ENCODE data around the gene CDK11B.
A peak's percentile ranks its signal among the peaks of the same experiment; 100 is the strongest.

CDK11B gene

DNA sequence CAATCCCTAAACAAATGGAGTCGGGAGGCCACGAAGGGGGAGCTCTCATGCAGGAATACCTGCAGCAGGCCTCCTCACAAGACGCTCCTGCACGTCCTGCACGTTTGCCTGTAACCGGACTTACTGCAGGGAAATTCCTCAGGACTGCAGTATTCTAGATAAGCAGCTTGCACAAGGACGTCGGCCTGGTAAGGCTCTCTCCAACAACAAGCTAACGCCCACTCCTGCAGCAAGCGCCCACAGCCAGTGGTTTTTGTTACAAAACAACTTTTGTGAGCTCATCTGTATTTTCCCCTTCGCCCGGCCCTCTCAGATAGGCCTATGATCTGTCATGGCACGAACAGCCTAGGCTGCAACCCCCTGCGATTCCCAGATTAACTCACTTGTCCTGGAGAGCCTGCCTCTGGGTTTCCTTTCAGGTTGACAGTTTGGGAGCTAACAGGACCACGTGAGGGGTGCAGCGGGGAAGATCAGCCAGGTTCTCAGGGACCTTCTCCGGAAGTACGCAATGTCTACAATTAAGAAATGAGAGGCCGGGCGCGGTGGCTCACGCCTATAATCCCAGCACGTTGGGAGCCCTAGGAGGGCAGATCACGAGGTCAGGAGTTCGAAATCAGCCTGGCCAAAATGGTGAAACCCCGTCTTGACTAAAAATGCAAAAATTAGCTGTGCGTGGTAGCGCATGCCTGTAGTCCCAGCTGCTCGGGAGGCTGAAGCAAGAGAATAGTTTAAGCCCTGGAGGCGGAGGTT is 44.4 kb downstream of the CDK11B start:
- DNase-seq, result peak; percentile 85

DNA sequence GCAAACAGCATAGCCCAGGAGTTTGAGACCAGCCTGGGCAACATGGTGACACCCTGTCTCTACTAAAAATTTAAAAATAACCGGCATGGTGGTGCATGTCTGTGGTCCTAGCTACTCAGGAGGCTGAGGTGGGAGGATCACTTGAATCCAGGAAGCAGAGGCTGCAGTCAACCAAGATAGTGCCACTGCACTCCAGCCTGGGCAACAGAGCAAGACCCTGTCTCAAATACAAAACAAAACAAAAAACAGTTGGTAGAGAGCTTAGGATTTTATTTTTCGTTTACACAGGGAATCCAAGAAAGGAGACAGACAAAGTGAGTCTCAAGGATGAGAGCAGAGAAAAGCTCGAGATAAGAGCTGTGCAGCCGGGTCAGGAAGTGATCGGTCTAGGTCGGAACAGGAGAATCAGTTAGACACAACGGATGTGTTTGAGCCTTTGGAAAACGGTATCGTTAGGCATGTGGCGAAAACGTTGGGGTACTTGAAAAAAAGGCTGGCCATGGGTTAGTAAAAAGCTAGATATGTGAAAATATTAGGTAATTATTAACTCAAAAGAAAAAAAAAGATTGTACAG is 45.2 kb downstream of the CDK11B start:
- DNase-seq, result no peak

DNA sequence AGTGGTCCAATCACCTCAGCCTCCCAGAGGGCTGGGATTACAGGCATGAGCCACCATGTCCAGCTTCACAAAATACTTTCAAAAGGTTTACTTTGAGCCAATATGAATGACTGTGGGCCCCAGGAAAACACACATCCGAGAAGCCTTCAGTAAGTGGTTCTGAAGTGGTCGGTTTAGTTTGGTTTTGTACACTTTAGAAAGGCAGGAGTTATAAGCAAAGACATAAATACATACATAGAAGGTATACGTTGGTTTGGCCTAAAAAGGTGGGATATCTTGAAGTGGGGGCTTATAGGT is 46.8 kb downstream of the CDK11B start:
- no peak for DNase-seq

DNA sequence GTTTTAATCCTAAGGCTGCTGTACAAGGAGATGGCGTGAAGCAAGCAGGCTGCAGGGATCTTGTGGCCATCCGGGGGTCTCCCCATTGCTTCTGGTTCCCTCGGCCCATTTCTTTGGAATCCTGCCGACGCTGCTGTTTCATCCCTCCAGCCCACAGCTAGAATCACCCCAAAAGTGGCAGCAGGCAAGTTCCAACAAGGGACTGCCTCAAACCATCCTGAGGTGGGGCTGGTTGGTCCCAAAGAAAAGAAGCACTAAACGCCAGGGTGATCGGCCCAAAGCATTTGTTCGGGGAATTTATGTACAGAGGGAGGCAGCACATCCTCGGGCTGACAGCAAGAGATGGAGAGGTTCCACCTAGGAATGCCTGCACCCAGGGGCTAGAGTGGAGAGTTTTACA is 48.0 kb downstream of the CDK11B start:
- no peak for DNase-seq

DNA sequence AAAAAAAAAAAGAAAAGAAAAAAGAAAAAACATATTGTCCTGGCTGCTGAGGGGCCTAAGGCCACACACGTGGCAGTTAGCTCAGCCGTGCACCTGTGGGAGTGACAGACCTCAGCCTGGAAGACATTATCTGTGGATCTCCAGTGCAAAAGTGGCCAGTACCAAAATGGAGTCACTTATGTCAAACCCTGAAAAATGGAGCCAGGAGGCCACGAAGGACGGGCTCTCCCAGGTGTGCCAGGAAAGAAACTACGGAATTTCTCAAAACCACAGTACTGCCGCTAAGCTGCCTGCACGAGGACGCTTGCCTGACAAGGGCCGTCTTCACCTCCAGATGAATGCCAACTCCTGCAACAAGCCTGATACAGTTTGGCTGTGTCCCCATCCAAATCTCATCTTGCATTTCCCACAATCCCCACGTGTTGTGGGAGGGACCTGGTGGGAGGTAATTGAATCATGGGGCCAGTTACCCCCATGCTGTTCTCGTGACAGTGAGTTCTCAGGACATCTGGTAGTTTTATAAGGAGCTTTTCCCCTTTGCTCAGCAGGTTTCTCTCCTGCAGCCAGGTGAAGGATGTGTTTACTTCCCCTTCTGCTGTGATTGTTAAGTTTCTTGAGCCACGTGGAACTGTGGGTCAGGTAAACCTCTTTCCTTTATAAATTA is 48.9 kb downstream of the CDK11B start:
- DNase-seq, result no peak

DNA sequence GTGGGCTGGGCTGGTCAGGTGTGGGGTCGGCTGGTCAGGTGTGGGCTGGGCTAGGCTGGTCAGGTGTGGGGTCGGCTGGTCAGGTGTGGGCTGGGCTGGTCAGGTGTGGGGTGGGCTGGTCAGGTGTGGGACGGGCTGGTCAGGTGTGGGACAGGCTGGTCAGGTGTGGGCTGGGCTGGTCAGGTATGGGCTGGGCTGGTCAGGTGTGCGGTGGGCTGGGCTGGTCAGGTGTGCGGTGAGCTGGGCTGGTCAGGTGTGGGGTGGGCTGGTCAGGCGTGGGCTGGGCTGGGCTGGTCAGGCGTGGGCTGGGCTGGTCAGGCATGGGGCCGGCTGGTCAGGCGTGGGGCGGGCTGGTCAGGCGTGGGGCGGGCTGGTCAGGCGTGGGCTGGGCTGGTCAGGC is 52.6 kb downstream of the CDK11B start:
- no peak for DNase-seq

DNA sequence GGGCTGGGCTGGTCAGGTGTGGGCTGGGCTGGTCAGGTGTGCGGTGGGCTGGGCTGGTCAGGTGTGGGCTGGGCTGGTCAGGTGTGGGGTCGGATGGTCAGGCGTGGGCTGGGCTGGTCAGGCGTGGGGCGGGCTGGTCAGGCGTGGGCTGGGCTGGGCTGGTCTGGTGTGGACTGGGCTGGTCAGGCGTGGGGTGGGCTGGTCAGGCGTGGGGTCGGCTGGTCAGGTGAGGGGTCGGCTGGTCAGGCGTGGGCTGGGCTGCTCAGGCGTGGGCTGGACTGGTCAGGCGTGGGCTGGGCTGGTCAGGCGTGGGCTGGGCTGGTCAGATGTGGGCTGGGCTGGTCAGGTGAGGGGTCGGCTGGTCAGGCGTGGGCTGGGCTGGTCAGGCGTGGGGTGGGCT is 53.1 kb downstream of the CDK11B start:
- no peak for DNase-seq

DNA sequence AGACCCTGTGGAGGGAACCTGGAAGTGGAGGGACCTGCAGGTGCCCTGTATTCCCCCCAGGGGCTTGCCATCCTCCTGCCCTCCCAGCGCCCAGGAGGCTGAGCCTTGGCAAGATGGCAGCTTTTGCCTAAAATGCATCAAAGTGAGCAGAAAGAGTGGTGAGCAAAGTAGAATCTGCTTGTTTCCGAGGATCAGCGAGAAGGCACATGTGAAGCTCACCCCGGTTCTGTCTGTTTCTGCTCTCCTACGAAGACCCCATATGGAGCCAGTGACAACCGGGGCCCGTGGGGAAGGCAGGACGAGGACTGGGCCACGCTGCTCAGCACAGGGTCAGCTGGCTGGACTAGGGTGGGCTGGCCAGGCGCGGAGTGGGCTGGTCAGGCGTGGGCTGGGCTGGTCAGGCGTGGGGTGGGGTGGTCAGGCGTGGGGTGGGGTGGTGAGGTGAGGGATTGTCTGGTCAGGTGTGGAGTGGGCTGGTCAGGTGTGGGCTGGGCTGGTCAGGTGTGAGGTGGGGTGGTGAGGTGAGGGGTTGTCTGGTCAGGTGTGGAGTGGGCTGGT is 53.7 kb downstream of the CDK11B start:
- DNase-seq, result no peak

DNA sequence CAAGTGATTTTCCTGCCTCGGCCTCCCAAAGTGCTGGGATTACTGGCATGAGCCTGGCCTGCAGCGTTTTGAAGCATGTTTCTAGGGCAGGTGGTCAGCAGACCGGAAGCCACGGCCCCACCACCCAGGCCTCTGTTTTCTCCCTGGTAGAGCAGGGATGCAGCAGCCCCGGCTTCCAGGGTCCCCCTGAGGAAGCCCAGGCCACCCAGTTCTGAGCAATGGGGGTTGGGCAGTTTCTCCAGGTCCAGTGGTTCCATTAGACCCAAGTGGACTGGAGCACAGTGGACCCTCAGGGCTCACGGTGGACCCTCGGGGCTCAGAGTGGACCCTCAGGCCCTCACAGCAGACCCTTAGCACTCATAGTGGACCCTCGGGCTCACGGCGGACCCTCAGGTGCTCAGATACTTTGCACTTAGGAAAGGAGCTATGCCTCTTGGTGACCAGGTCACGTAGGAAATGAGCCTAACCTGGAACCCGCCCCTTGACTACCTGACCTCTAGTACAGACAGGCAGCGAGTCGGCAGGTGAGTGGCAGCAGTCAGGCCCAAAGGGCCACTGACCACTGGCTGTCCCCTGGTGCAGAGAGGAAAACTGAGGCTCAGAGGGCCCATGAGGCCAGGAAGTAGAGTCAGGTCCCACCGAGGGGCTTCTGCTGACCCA is 54.3 kb downstream of the CDK11B start:
- DNase-seq, result no peak

DNA sequence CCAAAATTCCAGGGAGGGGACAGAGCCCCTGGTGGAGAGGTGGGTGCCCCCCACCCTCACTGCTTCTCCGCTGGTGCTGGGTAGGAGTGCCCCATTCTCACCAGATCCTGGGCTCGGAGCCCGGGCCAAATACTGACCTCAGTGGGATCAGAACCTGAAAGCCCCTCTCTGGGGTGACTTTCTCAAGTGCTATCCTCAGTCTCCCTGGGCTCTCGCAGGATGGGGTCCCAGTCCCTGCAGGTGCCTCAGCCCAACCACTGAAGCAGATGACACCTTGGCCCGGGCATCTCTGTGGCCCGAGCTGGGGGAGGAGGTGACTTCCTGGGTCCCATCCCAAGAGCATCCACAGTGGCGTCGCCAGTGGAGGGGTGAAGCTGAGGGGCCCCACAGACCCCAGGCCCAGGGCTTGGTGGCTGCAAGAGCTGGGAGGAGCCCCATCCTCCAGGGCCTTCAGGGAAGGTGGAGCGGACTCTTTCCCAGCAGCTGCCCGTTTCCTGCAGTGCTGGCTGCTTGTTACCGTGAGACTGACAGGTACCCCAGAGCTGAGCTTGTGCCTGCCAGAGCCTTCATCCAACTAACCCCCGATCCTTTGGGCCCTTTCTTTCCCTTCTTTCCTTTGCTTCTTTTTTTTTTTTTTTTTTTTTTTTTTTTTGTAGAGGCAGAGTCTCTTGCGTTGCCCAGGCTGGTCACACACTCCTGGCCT is 55.0 kb downstream of the CDK11B start:
- peak; percentile 63 for DNase-seq

DNA sequence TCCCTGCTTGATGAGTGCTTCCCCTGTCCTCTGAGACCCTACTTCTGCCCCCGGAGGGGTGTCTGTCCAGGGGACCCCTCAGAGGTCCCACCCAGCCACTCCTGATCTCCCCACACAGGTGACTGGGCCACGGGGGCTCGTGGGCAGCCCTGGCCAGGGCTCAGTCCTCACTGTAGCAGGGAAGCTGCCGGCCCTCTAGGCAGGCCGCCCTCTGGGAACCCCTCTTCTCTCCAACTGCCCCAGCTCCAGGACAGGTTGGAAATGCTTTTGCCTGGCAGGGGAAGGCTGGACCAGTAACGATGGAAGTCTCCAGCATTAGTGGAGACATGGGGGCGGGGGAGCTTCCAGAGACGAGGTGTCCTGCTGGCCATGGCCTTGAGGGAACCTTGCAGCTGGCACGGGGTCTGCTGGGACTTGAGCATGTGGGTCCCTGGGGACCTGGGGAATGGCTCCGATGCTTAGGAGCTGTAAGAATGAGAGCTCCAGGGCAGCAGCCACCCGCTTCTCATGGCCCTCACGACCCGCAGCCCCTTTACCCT is 55.8 kb downstream of the CDK11B start:
- DNase-seq, result no peak

DNA sequence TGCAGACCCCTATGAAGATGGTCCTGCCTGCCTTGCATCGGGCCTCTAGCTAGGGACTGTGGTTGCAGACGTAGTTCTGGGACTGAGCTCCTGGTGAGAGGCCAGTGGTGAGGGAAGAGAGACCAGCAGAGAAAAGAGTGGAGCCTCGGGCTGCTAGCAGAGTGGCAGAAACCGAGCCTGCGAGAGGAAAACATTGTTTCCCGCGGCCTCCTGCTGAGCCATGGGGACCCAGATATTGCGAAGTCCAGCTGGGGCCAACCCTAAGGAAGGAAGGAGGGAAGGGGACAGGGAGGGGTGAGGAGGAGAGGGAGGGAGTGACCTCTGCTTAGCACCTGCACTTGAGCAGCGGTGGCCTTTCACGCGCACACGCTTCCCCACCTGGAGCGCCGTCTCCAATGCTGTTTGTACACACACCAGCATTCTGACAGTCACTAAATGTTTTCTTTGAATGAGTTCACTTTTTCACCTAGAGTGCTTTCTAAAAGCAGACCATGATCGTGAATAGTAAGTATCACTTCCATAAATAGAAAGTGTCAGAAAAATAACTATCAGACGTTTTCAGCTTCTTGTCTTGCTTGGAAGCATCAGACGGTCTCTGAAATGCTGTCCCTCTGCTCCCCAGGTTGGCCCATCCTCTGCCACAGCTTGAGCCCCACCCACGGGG is 56.4 kb downstream of the CDK11B start:
- DNase-seq, result no peak

DNA sequence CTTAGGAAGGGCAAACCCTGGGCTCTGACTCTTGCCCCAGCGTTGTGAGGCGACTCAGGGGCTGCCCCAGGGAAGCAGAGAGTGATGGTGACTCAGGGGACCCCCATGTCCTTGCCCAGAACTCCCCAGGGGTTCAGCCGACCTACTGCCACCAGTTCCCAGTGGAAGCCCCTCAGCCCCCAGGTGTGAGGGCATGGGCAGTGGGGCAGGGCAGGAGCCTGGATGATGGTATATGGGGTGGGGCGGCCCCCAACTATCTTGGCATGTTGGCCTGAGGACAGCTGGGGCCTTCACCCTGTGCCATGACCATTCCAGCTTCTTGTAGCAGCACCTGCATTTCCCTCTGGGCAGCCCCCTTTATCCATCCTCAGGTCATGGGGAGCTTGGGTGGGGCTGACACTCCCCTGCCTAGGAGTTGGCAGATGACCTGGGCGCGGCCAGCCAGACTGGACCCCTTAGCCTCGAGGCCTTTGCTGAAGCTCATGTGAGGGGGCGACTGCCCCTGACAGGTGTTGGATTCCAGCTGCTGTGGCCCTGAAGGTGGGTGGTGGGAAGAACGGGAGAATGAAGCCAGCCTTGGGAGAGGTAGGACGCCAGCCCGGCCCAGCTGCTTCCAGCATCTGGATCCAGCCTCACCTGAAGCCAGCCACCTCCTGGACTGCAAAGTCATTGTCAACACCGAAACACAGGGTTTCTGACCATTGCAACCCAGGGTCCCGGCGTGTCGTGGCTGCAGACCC is 57.1 kb downstream of the CDK11B start:
- no peak for DNase-seq

DNA sequence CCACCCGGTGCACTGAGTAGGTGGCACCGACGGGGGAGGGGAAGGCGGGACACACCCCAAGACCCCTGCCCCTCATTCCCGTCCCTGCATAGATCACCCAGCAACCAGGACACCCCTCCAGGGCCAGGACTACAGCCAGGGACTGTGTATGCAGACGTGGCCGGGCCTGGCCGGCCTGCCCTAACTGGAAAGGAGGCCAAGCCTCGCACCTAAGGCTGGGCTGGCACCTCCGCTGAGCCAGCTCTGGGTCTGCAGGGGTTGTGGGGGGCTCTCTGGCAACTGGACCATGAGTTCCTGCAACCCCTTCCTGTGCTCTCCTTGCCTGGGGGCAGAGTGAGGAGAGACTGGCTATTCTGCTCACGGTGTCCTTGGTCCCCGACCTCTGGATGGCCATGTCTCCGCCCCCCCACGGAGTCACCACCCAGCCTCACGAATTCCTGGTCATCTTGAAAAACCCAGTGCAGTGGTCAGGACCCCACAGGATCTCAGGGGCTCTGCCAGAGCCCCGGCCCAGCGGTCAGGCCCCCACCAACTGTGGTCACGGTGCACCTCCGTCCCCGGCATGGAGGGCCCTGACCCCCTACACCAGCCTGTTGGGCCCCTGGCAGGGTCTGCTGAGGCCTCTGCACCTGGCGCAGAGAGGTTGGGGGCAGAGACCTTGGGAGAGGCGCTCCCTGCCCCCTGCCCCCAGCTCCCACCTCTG is 57.8 kb downstream of the CDK11B start:
- DNase-seq, result no peak

DNA sequence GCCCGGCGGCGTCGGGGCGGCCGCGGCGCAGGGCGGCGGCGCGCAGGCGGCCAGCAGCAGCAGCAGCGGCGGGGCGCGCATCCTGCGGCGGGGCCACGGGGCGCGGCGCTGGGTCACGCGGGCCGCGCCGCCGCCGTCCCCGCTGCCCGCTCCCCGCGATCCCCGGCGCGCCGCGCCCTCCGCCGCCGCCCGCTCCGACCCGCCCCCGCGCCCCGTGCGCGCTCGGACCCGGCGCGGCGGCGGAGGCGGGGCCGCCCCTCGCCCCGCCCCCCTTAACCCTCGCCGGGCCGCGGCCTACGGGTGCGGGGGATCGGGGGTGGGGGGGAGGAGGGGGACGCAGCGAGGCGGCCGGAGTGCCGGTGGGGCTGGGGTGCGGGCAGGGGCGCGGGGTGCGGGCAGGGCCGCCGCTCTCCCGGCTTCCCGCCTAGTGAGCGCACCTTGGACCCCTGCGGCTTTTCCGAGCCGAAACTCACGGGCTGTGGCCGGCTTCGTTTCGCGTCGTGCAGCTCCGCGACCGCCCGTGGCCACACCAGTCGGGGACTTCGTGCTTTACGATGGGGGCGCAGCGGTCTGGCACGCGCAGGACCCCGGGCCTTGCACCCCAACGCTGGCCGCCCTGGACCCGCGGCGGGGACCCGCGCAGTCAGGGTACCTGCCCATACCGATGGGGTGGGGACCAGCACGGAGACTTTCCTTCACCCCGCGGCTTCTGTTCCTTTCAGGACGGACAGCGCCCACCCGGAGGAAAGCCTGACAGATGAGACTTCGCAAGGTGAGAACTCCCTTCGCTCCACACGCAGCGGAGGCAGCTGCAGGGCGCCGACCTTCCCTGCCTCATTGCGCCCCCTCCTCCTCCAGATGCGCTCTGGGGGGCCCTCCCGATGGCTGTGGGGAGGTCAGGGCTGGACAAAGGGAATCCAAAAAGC is 58.6 kb downstream of the CDK11B start, which contains the start of gene FNDC10:
Gene FNDC10, minus strand, starts transcription at position 201 of the 926 bp plus-strand sequence. Its CDS starts 120 bp downstream, at position 81.
- DNase-seq, result peak; percentile 61

DNA sequence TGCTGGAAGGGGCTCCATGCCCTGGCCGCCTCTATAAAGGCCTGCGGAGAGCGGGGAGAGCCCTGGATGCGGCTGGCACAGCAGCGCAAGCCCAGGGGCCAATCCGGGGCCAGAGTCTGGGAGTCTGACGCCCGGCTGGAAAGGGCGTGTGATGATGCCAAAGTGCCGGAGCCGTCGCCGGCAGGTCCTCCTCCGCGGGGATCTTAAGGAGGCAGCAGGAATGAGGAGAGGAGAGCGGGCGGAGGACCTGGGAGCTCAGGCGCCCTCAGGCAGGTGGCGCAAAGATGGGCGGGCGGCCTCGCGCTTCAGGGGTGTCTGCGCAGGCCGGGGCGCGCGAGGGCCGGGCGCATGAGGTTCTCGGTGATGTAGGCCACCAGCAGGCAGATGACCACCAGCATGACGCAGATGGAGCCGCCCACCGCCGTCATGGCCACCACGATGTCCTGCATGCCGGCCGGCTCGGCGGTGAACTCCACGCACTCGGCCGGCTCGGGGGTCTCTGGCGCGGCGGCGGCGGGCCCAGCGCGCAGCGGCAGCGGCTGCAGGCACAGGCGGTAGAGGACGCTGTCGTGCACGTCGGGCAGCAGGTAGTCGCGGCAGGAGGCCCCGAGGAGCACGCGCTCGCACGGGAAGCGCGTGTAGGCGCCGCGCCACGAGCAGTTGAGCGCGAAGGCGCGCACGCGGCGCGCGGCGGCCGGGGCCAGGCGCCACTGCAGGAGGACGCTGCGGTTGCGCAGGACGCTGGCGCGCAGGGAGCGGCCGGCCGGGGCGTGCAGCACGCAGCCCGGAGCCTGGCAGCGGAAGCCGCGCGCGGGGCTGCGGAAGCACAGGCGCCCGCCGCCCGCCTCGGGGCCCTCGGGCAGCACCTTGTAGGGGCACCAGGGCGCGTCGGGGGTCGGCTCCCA is 59.5 kb downstream of the CDK11B start:
- peak; percentile 71 for DNase-seq

DNA sequence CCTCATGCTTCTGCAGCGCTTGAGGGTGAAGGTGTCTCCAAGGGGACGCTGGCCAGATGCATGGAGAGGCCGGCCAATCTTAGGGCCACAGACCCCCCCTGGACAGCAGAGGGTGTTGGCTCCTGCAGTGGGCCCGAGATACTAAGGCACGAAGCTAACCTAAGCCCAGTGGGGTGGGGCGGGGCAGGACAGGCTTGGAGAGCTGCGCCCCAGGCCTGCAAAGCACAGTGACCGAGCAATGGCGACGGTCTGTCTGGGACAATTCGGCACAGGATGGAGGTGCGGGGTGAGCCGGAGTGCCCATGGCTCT is 60.1 kb downstream of the CDK11B start:
- DNase-seq, result no peak

DNA sequence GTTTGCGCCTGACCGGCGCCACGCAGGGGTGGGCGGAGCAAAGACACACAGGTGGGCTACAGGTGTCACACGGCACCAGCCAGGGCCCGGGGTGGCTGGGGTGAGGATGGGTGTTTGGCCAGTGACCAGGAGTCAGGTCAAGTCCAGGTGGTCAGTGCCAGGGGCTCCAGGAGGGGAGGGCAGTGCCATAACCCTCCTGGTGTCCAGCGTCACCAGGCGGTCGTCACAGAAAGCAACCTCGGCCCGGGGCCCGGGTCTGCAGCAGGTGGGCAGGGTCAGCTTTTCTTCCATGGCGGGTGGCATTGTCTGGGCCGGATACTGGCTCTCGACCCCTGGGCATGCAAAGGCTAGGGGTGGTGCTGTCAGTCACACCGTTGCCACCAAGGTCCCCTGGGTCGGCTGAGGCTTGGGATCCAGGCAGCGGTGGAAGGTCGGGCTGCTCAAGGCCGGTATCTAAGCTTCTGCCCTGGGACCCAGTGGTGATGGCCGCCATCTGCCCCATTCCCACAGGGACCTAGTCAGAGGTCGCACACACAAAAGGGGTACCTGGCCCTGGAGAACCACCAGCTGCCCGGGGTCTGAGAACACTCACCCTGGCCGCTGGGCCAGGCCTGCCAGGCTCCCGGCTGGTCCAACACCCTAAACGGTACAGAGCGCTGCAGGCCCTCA is 60.6 kb downstream of the CDK11B start:
- no peak for DNase-seq
